A549 (cell line): ENCODE results near the gene PPP1CC.

Experiments used
- CEBPB ChIP-seq, 2 experiments: fragments of >200 bp in 1 of 2; sonication (Bioruptor Twin) in 1 of 2; formaldehyde crosslinking in 1 of 2; IDR thresholded peaks; 2 replicates each; pipeline ENCODE4 v1.6.1; 2012 to 2016
- CTCF ChIP-seq: fragments of >200 bp; sonication (Bioruptor Twin); formaldehyde crosslinking; IDR thresholded peaks from 3 replicates; pipeline ENCODE4 v1.5.1; 2016
- POLR2A ChIP-seq: IDR thresholded peaks from 2 replicates; pipeline ENCODE4 v1.6.1; 2012; ENCODE audit warnings: mild to moderate bottlenecking, low read length
- RAD21 ChIP-seq, 2 experiments: fragments of >200 bp in 1 of 2; sonication (Bioruptor Twin) in 1 of 2; formaldehyde crosslinking in 1 of 2; IDR thresholded peaks in 1 of 2; conservative IDR thresholded peaks in 1 of 2; 2 replicates in 1 of 2; 3 replicates in 1 of 2; pipeline ENCODE4 v1.6.1; 2012 to 2018; ENCODE audit warnings: inconsistent platforms in 1 of 2

GRCh38 chr12:110762891-110763290 is 20.2 kb upstream of the PPP1CC start:
- TF ChIP-seq CTCF (no peak), POLR2A (no peak), CEBPB (IDR thresholded peaks at IDR 0.05) (no peak), RAD21 (conservative IDR thresholded peaks at IDR 0.05 in 1 of 2, IDR thresholded peaks at IDR 0.05 in 1 of 2) (no peak)
